H1 (cell line): ENCODE measurements around the gene MEIOSIN. TPM values are rescaled to one million over a fixed set of nuclear protein-coding genes. Genes with fewer than 3 reads are reported as not detected.

Source experiments
- CTCF ChIA-PET: fragments of 300-600 bp; sonication (Branson Sonifier 250); formaldehyde crosslinking; loops from one replicate; lab custom pipeline; 2021; ENCODE audit not compliant: partially characterized antibody; lab: Charles Lee
- POLR2A ChIA-PET: fragments of 300-600 bp; sonication (Branson Sonifier 250); formaldehyde crosslinking; loops from one replicate; lab custom pipeline; 2021; ENCODE audit warnings: inconsistent platforms; ENCODE audit not compliant: partially characterized antibody; lab: Charles Lee
- DNase-seq, 2 experiments: peaks; one replicate each; pipeline versions ENCODE4 v3.0.0 to v3.0.0-alpha.2; 2010 to 2022; ENCODE audit warnings: low spot score in 2 of 2, low read depth in 1 of 2, mixed read lengths in 1 of 2
- FAIRE-seq: peaks from 2 replicates; lab custom pipeline; 2011; peaks lifted over from hg19 to GRCh38; lab: Jason Lieb, UNC
- H2AFZ ChIP-seq: 2 replicates; pipeline ENCODE4 v1.8.1; 2012; ENCODE audit warnings: low read length, inconsistent platforms
- H2AK5ac ChIP-seq: 2 replicates; pipeline ENCODE4 v1.6.1; 2013; ENCODE audit warnings: low read depth, low read length
- H2BK120ac ChIP-seq: replicated peaks from 2 replicates; pipeline ENCODE3; 2013; ENCODE audit warnings: low read depth, low read length, inconsistent platforms
- H2BK12ac ChIP-seq: 2 replicates; pipeline ENCODE4 v1.6.1; 2013; ENCODE audit warnings: low read depth, low read length
- H2BK15ac ChIP-seq: 2 replicates; pipeline ENCODE4 v1.6.1; 2013; ENCODE audit warnings: low read length
- H2BK20ac ChIP-seq: 2 replicates; pipeline ENCODE4 v1.6.1; 2013; ENCODE audit warnings: low read length
- H2BK5ac ChIP-seq: 2 replicates; pipeline ENCODE4 v1.6.1; 2013; ENCODE audit warnings: low read depth, low read length
- H3K14ac ChIP-seq: 2 replicates; pipeline ENCODE4 v1.6.1; 2013; ENCODE audit warnings: inconsistent platforms; ENCODE audit not compliant: insufficient read length
- H3K18ac ChIP-seq: 2 replicates; pipeline ENCODE4 v1.6.1; 2013; ENCODE audit warnings: low read length; ENCODE audit errors: extremely low read depth
- H3K23ac ChIP-seq: 2 replicates; pipeline ENCODE4 v1.6.1; 2013; ENCODE audit warnings: inconsistent platforms; ENCODE audit not compliant: insufficient read length
- H3K23me2 ChIP-seq: 2 replicates; pipeline ENCODE4 v1.6.1; 2013; ENCODE audit warnings: low read depth, low read length
- H3K27ac ChIP-seq: 2 replicates; pipeline ENCODE4 v1.6.1; 2011; ENCODE audit warnings: low read depth, low read length, inconsistent platforms
- H3K27me3 ChIP-seq, 4 experiments: replicated peaks in 1 of 4; 1 replicate in 1 of 4; 2 replicates in 3 of 4; pipeline versions ENCODE4 v1.6.1 to v1.8.1; 2011 to 2013; ENCODE audit warnings: low read length in 3 of 4, mild to moderate bottlenecking in 3 of 4, inconsistent platforms in 2 of 4, mixed read lengths in 2 of 4, moderate library complexity in 1 of 4; ENCODE audit not compliant: control insufficient read depth in 3 of 4, insufficient read depth in 3 of 4; ENCODE audit errors: extremely low read depth in 1 of 4
- H3K36me3 ChIP-seq, 4 experiments: 2 replicates each; pipeline versions ENCODE4 v1.6.1 to v1.8.1; 2011 to 2013; ENCODE audit warnings: mild to moderate bottlenecking in 4 of 4, low read length in 3 of 4, moderate library complexity in 2 of 4, control low read depth in 1 of 4, inconsistent platforms in 1 of 4; ENCODE audit not compliant: insufficient read depth in 4 of 4, control insufficient read depth in 2 of 4
- H3K4ac ChIP-seq: replicated peaks from 2 replicates; pipeline ENCODE3; 2013; ENCODE audit warnings: low read length, low read depth, mixed read lengths, inconsistent platforms; ENCODE audit not compliant: insufficient read length
- H3K4me1 ChIP-seq, 4 experiments: replicated peaks in 1 of 4; 1 replicate in 1 of 4; 2 replicates in 3 of 4; pipeline versions ENCODE4 v1.6.1 to v1.8.1; 2011 to 2013; ENCODE audit warnings: low read length in 3 of 4, inconsistent platforms in 2 of 4, mixed read lengths in 1 of 4; ENCODE audit not compliant: insufficient read depth in 4 of 4, control insufficient read depth in 3 of 4
- H3K4me2 ChIP-seq, 2 experiments: 2 replicates each; pipeline versions ENCODE4 v1.6.1 to v1.8.1; 2011 to 2013; ENCODE audit warnings: low read depth in 2 of 2, low read length in 2 of 2, control low read depth in 1 of 2, inconsistent platforms in 1 of 2, mild to moderate bottlenecking in 1 of 2; ENCODE audit not compliant: insufficient read depth in 1 of 2
- H3K4me3 ChIP-seq, 4 experiments: fragments of 200-600, 300-600 bp in 1 of 4; sonication (generic), shearing (Covaris generic), sonication (Bioruptor Twin) in 1 of 4; 2 replicates each; pipeline versions ENCODE4 v1.5.1 to v1.8.1; 2011 to 2016; ENCODE audit warnings: low read length in 4 of 4, low read depth in 3 of 4, control low read depth in 2 of 4, inconsistent platforms in 2 of 4, mild to moderate bottlenecking in 2 of 4, mixed read lengths in 1 of 4, moderate library complexity in 1 of 4; ENCODE audit not compliant: insufficient read depth in 2 of 4; ENCODE audit errors: extremely low read depth in 1 of 4
- H3K56ac ChIP-seq: replicated peaks from 2 replicates; pipeline ENCODE3; 2013; ENCODE audit warnings: low read depth, mild to moderate bottlenecking, mixed read lengths, low read length, inconsistent platforms; ENCODE audit not compliant: insufficient read length
- H3K79me1 ChIP-seq: 2 replicates; pipeline ENCODE4 v1.6.1; 2013; ENCODE audit warnings: low read depth, low read length, control low read depth
- H3K79me2 ChIP-seq, 2 experiments: 2 replicates each; pipeline versions ENCODE4 v1.6.1 to v1.8.1; 2012 to 2013; ENCODE audit warnings: low read length in 2 of 2, mild to moderate bottlenecking in 2 of 2, inconsistent platforms in 1 of 2; ENCODE audit not compliant: insufficient read depth in 2 of 2, control insufficient read depth in 1 of 2
- H3K9ac ChIP-seq, 4 experiments: replicated peaks in 1 of 4; 1 replicate in 1 of 4; 2 replicates in 3 of 4; pipeline versions ENCODE4 v1.6.1 to v1.8.1; 2011 to 2013; ENCODE audit warnings: low read depth in 3 of 4, low read length in 3 of 4, control low read depth in 2 of 4, mild to moderate bottlenecking in 2 of 4, moderate library complexity in 2 of 4, inconsistent platforms in 1 of 4; ENCODE audit errors: extremely low read depth in 1 of 4
- H3K9me3 ChIP-seq, 2 experiments: 2 replicates each; pipeline versions ENCODE4 v1.6.1 to v1.8.1; 2012 to 2013; ENCODE audit warnings: mild to moderate bottlenecking in 2 of 2, moderate library complexity in 2 of 2, control low read depth in 1 of 2, inconsistent platforms in 1 of 2, low read depth in 1 of 2, low read length in 1 of 2, mixed read lengths in 1 of 2; ENCODE audit not compliant: insufficient read depth in 2 of 2
- H4K20me1 ChIP-seq, 2 experiments: replicated peaks in 1 of 2; 2 replicates each; pipeline versions ENCODE3 to v1.8.1; 2011 to 2013; ENCODE audit warnings: inconsistent platforms in 2 of 2, low read length in 2 of 2, mild to moderate bottlenecking in 1 of 2; ENCODE audit not compliant: insufficient read depth in 2 of 2, control insufficient read depth in 1 of 2
- H4K5ac ChIP-seq: 2 replicates; pipeline ENCODE4 v1.6.1; 2013; ENCODE audit warnings: low read length, low read depth, mixed read lengths, inconsistent platforms; ENCODE audit not compliant: insufficient read length
- H4K8ac ChIP-seq: 2 replicates; pipeline ENCODE4 v1.8.0; 2013; ENCODE audit warnings: mild to moderate bottlenecking, moderate library complexity, low read length, inconsistent platforms; ENCODE audit not compliant: insufficient read depth; ENCODE audit errors: extremely low read depth
- H4K91ac ChIP-seq: replicated peaks from 2 replicates; pipeline ENCODE3; 2013; ENCODE audit warnings: low read length, mixed read lengths, inconsistent platforms; ENCODE audit not compliant: insufficient read length
- CREB1 ChIP-seq: IDR thresholded peaks from 2 replicates; pipeline ENCODE4 v1.6.1; 2012; ENCODE audit warnings: inconsistent platforms
- HDAC2 ChIP-seq, 2 experiments: fragments of 300-600 bp in 1 of 2; sonication (generic) in 1 of 2; IDR thresholded peaks; 2 replicates each; pipeline ENCODE4 v1.6.1; 2011 to 2012; ENCODE audit warnings: low read depth in 2 of 2, low read length in 2 of 2, mild to moderate bottlenecking in 2 of 2, moderate library complexity in 2 of 2, borderline replicate concordance in 1 of 2, inconsistent platforms in 1 of 2
- KDM1A ChIP-seq: fragments of 200-600, 300-600 bp; sonication (generic); IDR thresholded peaks from 2 replicates; pipeline ENCODE4 v1.7.1; 2016; ENCODE audit warnings: mild to moderate bottlenecking, low read length, borderline replicate concordance
- SRF ChIP-seq: IDR thresholded peaks from 2 replicates; pipeline ENCODE4 v1.6.1; 2011; ENCODE audit warnings: mild to moderate bottlenecking, low read depth, low read length, moderate library complexity
- WGBS, 2 experiments: shearing (Covaris generic) in 1 of 2; methylation state at CpG; one replicate each; pipeline versions ENCODE4 v1.1.6 to v1.1.7; 2013 to 2015; ENCODE audit warnings: low lambda C conversion rate in 2 of 2, mixed read lengths in 2 of 2, inconsistent platforms in 1 of 2, low coverage in 1 of 2, missing lambda C conversion rate in 1 of 2; ENCODE audit not compliant: insufficient replicate concordance in 2 of 2, insufficient coverage in 1 of 2, insufficient read length in 1 of 2; ENCODE audit errors: extremely low coverage in 1 of 2, missing lambda C conversion rate in 1 of 2; 5-methylcytosine and 5-hydroxymethylcytosine counted together
- polyA plus RNA-seq, 7 experiments: library from polyadenylated mRNA; depleted of rRNA in 3 of 7; stranded (reverse) in 5 of 7; unstranded in 2 of 7; fragments of >200 nt in 5 of 7; fragments of 200-250 nt in 2 of 7; gene quantifications; 1 replicate in 5 of 7; 2 replicates in 1 of 7; 4 replicates in 1 of 7; pipeline versions ENCODE4 v1.2.1 to v1.2.3, GENCODE V29; 2011 to 2013; ENCODE audit warnings: missing spikeins in 2 of 7, mixed read lengths in 2 of 7
- total RNA-seq: library from RNA; stranded (reverse); fragmentation: NEBNext Ultra II Directional; extraction: Animal tissue kit (Norgen Biotek cat#: 25700); gene quantifications from 2 replicates; pipeline ENCODE4 v1.2.1, GENCODE V29; 2021
- TF ChIP-seq, protein P1 (sequence below): IDR thresholded peaks from 2 replicates; pipeline ENCODE4 v1.6.1; 2012; ENCODE audit warnings: inconsistent platforms

MEIOSIN gene
- total and polyA plus RNA-seq, 2 of the 8 experiments (the other 6 are each of a cell fraction or from before 2014, with no cell fraction given), result 0.11 TPM; not detected in 1

DNA sequence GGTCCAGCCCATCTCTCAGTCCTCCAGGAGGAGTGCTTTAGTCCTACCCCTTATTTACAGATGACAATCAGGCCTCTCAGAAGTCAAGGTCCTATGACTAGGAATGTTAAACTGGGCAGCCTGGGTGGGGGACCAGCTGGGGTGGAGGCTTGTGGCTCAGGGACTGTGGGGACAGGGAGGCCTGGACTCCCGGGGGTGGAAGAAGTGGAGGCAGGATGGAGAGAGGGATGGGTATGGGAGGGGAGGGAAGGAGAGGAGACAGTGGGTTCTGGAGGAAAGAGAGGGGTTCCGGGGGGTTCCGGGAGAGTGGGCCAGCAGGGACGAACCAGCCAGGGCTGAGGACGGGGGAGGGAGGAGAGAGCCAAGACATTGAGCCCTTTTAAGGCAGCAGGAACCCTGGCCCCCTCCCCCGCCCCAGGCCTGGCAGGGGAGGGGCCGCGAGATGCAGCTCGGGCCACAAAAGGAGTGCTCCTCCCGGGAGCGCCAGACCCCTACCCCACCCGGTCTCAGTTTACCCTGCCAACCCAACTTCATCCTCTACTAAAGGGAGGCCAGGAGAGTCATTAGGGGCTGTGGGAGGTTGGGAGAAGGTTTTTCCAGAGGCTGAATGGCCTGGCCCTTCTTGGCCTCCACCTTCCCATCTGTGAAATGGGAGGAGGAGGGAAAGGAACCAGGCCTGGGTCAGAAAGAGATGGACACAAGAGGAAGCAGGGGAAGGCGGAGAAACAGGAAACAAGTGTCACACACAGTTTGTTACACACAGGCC, 47.4 kb downstream of the MEIOSIN start:
- Histone ChIP-seq H2BK20ac (0 out of 2 replicates have a peak overlapping the region, but pooled peaks have one; percentile 32), H4K20me1 (peaks cover 15 to 19% of the 10 kb centered on the region in 2 experiments), H2BK15ac (no peak overlapping the region), H3K18ac (no peak overlapping the region), H3K27me3 (peaks cover 0 to 6% (median 0%) of the 10 kb centered on the region in 4 experiments; a peak in 1 of 7 replicates), H3K79me2 (no peaks in the 10 kb centered on the region), H2AFZ (no peak overlapping the region), H3K9me3 (no peaks in the 10 kb centered on the region), H3K56ac (no peak overlapping the region), H3K36me3 (peaks cover 3 to 15% (median 7%) of the 10 kb centered on the region in 4 experiments; a peak in 6 of 8 replicates), H3K4ac (no peak overlapping the region), H2BK12ac (0 out of 2 replicates have a peak overlapping the region, but pooled peaks have one; percentile 39), H3K79me1 (0 out of 2 replicates have a peak, but pooled peaks cover 4% of the 10 kb centered on the region), H3K9ac (no peak overlapping the region)
- no peak for FAIRE-seq
- CTCF ChIA-PET, result interaction anchor here (1.1 to 5.1 kb wide), 4 partner anchors 8 to 111 kb away, joined by 4 to 45 read pairs (median 10); partner anchors contain the start of gene SIX5
- TF ChIP-seq HDAC2 (IDR thresholded peaks at IDR 0.05; ENCODE audit: borderline replicate concordance in 1 of 2, low read depth in 2 of 2, low read length in 2 of 2) (0 out of 4 replicates have a peak, but pooled peaks of 1 of the 2 experiments have one; percentile 46), CREB1 (no peak), KDM1A (peak; percentile 83; the same call in 1 of the 2 replicates), SRF (peak; percentile 36; the same call in 1 of the 2 replicates)
- TF ChIP-seq, protein P1, sequence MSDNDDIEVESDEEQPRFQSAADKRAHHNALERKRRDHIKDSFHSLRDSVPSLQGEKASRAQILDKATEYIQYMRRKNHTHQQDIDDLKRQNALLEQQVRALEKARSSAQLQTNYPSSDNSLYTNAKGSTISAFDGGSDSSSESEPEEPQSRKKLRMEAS, result no peak
- TF ChIP-seq, all 59 proteins: peak for 3
- POLR2A ChIA-PET, result interaction anchor here (0.9 to 9.5 kb wide), 8 partner anchors 9 to 194 kb away, joined by 3 to 133 read pairs (median 5); partner anchors contain the start of genes DMWD, FOXA3 and SIX5
- Histone ChIP-seq H3K4me3 (no peak overlapping the region), H3K23ac (no peak overlapping the region), H2BK120ac (no peak overlapping the region), H2AK5ac (0 out of 2 replicates have a peak overlapping the region, but pooled peaks have one; percentile 39), H4K91ac (no peak overlapping the region), H2BK5ac (no peak overlapping the region), H3K27ac (no peak overlapping the region), H3K4me1 (peaks cover 3 to 26% (median 15%) of the 10 kb centered on the region in 4 experiments), H4K8ac (no peak overlapping the region; the same call in 1 of the 2 replicates), H3K4me2 (peak overlapping the region in 1 of 2 experiments; percentile 58; a peak in 1 of 4 replicates), H4K5ac (no peak overlapping the region), H3K23me2 (peaks cover 4% of the 10 kb centered on the region; the same call in 1 of the 2 replicates), H3K14ac (no peak overlapping the region)
- 71% methylated on average over 13 of the region's 13 CpGs; no CpG with 5 or more reads in 1 of the 2 experiments for WGBS, 2 experiments
- DNase-seq, result no peak
